ENCODE results near the gene STK11IP. TPM values are rescaled to one million over a fixed set of nuclear protein-coding genes. Genes with fewer than 3 reads are reported as not detected.

The STK11IP gene
- total RNA-seq, 4 donors from 2014 or later = 25.3 to 68.0 (median 29.2) TPM

GRCh38 chr2:219611306-219611705 lies 13.6 kb downstream of the STK11IP start:
- H3K4me1 ChIP-seq = no peaks in the 10 kb centered on the region
- H3K27me3 ChIP-seq = no peaks in the 10 kb centered on the region
- H3K9me3 ChIP-seq = no peaks in the 10 kb centered on the region
- peaks cover 76% of the 10 kb centered on the region for H3K36me3 ChIP-seq
- H3K27ac ChIP-seq = no peak overlapping the region
- no peak overlapping the region for H3K4me3 ChIP-seq
- WGBS = 95% methylated on average over 9 of the region's 9 CpGs
- TF ChIP-seq EP300 (IDR thresholded peaks at IDR 0.05) (no peak), POLR2A (IDR thresholded peaks at IDR 0.05) (no peak), CTCF (IDR thresholded peaks at IDR 0.05) (no peak), POLR2AphosphoS5 (IDR thresholded peaks at IDR 0.05) (no peak)
- no peak for DNase-seq (ENCODE audit: low spot score in 2 of 2)

GRCh38 chr2:219611866-219612576 lies 14.4 kb downstream of the STK11IP start:
- Histone ChIP-seq H3K27me3 (no peaks in the 10 kb centered on the region), H3K27ac (no peak overlapping the region), H3K4me3 (no peak overlapping the region), H3K9me3 (no peaks in the 10 kb centered on the region), H3K4me1 (no peaks in the 10 kb centered on the region), H3K36me3 (peaks cover 69% of the 10 kb centered on the region)
- no peak for DNase-seq (ENCODE audit: low spot score in 2 of 2)
- TF ChIP-seq CTCF (IDR thresholded peaks at IDR 0.05) (no peak), POLR2AphosphoS5 (IDR thresholded peaks at IDR 0.05) (no peak), EP300 (IDR thresholded peaks at IDR 0.05) (no peak), POLR2A (IDR thresholded peaks at IDR 0.05) (no peak)
- 55% methylated on average over 5 of the region's 12 CpGs for WGBS

GRCh38 chr2:219612577-219613286 lies 15.1 kb downstream of the STK11IP start:
- H3K9me3 ChIP-seq = no peaks in the 10 kb centered on the region
- 96% methylated on average over 13 of the region's 15 CpGs for WGBS
- TF ChIP-seq POLR2A (IDR thresholded peaks at IDR 0.05) = no peak
- no peak for TF ChIP-seq CTCF (IDR thresholded peaks at IDR 0.05)
- TF ChIP-seq POLR2AphosphoS5 (IDR thresholded peaks at IDR 0.05) = no peak
- TF ChIP-seq EP300 (IDR thresholded peaks at IDR 0.05) = no peak
- H3K4me3 ChIP-seq = no peak overlapping the region
- no peak overlapping the region for H3K27ac ChIP-seq
- H3K27me3 ChIP-seq = no peaks in the 10 kb centered on the region
- no peak for DNase-seq (ENCODE audit: low spot score in 2 of 2)
- no peaks in the 10 kb centered on the region for H3K4me1 ChIP-seq
- peaks cover 62% of the 10 kb centered on the region for H3K36me3 ChIP-seq

- Histone ChIP-seq H3K27ac (no peak overlapping the region), H3K4me1 (no peaks in the 10 kb centered on the region), H3K9me3 (no peaks in the 10 kb centered on the region), H3K27me3 (no peaks in the 10 kb centered on the region), H3K4me3 (no peak overlapping the region), H3K36me3 (peaks cover 53% of the 10 kb centered on the region)
- WGBS = 96% methylated on average over 10 of the region's 11 CpGs
- DNase-seq (ENCODE audit: low spot score in 2 of 2) = no peak
- TF ChIP-seq CTCF (IDR thresholded peaks at IDR 0.05) (no peak), POLR2A (IDR thresholded peaks at IDR 0.05) (no peak), EP300 (IDR thresholded peaks at IDR 0.05) (no peak), POLR2AphosphoS5 (IDR thresholded peaks at IDR 0.05) (no peak)
These were observed 15.9 kb downstream of the STK11IP start for GRCh38 chr2:219613461-219614070.

Measured in suprapubic skin (tissue), 4 donors.